GM10847 (cell line): ENCODE measurements around the gene TET2.

Experiments
- POLR2A ChIP-seq: IDR thresholded peaks from 2 replicates; pipeline ENCODE4 v1.6.1; 2011; ENCODE audit not compliant: insufficient read length; ENCODE audit errors: extremely low read depth

Gene TET2

DNA sequence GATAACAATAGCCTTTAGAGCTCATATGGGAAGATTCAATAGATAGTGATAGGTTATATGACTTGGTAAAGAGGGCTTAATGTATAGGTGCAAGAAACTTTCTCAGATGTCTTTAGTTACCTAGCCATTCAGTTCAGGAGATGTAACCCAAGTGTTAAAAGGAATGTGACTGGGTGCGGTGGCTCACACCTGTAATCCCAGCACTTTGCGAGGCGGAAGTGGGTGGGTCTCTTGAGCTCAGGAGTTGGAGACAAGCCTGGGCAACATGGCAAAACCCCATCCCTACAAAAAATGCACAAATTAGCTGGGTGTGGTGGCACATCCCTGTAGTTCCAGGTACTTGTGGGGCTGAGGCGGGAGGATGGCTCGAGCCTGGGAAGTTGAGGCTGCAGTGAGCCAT is 7.9 kb downstream of the TET2 start:
- TF ChIP-seq POLR2A: no peak

- no peak for TF ChIP-seq POLR2A
These were observed 8.8 kb downstream of the TET2 start for GRCh38 chr4:105155426-105155825.

DNA sequence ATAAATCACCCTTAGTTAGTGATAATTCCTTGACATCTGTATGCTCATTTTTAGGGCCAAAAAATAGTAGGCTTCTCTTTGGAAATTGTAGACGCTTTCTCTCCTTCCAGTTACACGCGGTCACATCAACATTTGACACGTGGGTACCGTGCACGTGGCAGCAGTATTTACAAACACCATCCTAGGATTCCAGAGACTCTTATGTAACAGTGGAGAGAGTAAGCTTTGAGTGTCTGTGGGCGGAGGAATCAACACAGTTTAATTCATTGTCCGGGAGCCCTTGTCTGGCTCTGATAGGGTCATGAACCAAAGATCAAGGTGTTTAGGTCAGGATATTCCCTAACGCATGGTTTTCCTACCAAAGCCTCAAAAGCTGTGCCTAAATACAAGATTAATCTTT is 12.2 kb downstream of the TET2 start:
- no peak for TF ChIP-seq POLR2A

GRCh38 chr4:105162123-105162796 is 15.6 kb downstream of the TET2 start:
- TF ChIP-seq POLR2A: no peak

DNA sequence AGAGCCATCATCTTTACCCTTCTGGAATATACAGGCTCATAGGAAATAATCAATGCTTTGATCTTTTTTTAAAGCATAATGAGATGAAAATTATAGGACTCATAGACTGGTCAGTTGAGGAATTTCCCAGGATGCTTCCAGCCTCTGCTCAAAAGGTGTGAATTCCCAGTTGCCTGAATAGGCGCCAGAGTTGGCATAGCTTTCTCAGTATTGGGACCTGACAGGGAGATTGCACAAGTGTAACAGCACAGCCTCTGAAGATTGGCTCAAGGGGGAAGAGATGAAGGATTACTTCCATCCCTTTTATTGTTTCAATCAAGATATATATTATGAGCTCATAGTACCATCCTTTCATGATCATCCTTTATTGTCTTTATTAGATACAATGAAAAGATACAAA is 17.9 kb downstream of the TET2 start:
- TF ChIP-seq POLR2A: no peak

DNA sequence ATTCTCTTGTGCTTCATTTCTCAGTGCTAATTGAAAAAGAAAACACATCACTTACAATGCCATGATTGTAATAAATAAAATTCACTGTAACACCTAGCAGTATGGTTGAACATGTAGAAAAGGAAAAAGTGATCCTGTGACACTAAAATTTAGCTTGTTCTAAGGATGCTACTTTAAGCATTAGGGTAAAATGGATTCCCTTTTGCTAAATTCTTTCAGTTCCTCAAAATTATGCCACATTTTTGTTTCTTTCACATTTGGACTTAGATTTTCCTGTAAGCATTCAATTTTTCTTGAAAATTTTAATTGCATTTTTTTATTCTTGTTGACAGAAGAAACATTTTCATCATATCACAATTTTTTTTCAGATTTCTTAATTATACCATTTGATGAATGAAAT is 19.4 kb downstream of the TET2 start:
- TF ChIP-seq POLR2A: no peak

DNA sequence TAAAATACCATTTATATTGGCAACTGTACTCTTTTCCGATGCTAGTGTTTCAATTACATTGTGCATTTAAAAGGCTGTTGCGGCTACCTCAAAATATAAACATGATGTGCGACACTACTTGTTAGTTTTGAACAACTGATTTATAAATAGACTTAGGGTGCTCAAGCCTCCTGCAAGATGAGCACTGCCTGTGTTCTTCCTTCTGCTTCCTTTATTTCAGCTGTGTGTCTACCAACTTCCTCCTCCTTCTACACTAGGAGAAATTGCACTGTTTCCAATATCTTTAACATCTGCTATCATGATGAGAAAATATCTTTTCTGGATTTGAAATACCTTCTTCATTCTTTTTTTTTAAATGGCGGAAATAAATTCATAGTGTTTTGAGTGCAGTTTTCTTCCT is 24.0 kb downstream of the TET2 start:
- no peak for TF ChIP-seq POLR2A

DNA sequence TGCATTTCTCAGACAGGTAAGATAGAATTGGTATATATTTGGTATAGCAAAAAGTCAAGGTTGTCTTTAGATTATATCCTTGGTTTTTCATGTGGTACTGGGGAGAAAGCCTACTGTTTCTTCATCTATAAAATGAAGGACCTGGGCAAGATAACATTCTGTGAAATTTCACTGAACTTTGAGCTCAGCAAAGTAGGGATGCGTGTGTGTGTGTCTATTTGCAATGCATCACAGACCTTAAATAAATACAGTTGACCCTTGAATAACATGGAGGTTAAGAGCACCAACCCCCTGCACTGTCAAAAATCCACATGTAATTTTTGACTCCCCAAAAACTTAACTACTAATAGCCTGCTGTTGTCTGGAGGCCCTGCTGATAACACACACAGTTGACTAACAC is 25.2 kb downstream of the TET2 start:
- no peak for TF ChIP-seq POLR2A

- TF ChIP-seq POLR2A: no peak
These were observed 27.4 kb downstream of the TET2 start for GRCh38 chr4:105174098-105174497.

GRCh38 chr4:105179539-105180401 is 33.1 kb downstream of the TET2 start:
- TF ChIP-seq POLR2A: no peak

DNA sequence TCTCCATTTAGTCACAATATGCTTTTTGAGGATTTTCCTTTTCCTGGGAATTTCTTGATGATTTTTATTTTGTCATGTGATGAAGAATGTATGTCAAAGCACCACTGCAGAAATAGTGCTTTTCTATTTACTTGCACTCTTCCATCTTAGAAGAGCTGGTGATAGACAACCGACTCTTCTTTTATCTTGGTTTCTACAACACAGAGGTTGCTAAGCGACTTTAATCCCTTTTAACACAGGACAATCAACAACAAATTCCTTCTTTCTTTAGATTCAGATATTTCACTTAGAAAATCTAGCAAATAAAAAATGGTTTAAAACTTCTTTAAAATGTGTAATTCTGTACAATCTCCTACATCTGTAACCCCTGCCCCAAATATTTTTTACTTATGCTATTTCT is 34.6 kb downstream of the TET2 start:
- TF ChIP-seq POLR2A: no peak

DNA sequence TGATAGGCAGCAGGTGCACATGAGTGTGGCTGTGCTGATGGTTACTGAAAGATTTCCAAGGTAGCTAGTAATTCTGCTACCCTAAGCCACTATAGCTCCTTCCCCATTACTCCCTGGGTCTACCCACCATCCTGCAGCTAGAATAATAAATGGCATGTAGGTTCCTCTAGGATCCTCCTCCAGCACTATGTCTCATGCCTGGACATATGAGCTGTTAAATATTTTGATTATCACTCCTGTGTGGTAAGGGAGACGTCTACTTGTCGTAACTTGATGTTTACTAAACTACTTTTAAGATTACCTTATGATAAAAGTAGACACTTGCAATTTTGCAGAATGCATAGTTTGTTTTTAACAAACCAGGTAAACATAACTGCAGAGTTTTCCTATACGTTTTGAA is 35.5 kb downstream of the TET2 start:
- TF ChIP-seq POLR2A: no peak

DNA sequence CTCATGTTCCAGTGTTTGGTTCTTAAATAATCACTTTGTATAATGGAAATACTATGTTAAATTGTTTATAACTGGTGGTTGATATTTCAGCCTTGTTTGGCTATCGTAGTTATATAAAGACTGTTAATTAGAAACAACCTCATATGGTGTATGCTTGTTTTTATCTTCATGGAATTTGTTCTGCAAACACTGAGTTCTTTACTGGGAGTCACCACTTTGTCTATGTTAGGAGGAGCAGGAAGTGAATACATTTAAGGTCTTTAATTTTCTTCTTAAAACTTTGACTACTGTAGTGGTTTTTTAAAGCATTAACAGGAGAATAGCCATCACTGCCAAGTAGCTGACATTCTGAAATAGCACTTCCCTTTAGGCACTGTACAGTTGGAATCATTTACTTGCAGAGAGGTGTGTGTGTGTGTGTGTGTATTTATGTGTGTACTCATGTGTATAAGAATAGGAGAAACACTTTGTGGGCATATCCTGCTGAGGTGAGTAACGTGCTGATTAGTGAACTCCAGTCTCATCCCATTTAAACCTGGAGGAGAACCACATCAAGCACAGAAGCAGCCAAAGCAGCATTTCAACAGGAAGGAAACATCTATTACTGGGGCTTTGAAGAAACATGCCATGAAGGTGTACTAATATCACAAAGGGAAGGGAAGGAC is 37.8 kb downstream of the TET2 start:
- no peak for TF ChIP-seq POLR2A

DNA sequence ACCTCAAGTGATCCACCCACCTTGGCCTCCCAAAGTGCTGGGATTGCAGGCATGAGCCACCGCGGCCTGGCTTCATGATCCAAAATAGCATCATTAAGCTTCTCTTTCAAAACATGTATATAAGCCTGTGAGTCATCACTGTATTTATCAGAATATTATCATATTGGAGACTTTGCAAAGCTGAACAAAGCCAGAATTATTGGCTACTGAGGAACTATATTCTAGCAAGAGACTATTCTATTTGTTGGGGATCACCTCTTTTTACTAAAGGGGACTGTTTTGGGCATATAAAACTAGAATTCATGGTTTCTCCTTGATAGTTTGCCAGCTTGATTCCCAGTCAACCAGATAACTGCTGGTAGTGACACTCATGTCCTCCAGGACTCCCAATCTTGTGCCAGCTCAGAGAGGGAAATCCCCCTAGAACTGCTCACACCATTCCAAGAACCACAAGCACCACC is 40.1 kb downstream of the TET2 start:
- no peak for TF ChIP-seq POLR2A

DNA sequence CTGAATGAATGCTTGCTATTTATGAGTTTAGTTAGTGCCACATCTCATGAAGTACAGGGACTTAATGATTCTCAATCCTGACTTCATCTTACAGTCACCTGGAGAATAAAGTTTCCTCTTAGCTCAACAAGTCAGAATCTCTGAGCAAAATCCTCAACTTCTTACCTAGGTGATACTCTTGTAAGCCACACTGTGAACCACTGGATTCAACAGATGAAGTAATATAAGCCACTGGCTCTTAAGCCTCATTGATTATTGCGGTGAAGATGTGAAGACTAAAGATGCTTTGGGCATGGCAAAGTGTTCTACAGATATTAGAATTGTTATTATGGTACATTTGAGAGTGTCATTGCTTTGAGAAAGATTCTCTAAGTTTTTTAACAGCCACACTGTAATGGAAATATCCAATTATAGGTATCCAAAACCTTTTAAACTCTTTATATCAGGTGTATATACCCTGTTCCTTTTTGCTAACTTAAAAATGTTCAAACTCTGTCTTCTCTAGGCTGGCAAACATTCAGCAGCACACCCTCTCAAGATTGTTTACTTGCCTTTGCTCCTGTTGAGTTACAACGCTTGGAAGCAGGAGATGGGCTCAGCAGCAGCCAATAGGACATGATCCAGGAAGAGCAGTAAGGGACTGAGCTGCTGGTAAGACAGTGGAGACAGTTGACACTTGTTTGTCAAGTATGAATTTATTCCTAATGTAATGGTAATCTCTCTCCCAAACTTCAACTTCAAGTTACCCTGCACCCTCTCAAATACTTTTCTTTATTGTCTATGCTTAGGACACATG is 43.4 kb downstream of the TET2 start:
- TF ChIP-seq POLR2A: no peak

DNA sequence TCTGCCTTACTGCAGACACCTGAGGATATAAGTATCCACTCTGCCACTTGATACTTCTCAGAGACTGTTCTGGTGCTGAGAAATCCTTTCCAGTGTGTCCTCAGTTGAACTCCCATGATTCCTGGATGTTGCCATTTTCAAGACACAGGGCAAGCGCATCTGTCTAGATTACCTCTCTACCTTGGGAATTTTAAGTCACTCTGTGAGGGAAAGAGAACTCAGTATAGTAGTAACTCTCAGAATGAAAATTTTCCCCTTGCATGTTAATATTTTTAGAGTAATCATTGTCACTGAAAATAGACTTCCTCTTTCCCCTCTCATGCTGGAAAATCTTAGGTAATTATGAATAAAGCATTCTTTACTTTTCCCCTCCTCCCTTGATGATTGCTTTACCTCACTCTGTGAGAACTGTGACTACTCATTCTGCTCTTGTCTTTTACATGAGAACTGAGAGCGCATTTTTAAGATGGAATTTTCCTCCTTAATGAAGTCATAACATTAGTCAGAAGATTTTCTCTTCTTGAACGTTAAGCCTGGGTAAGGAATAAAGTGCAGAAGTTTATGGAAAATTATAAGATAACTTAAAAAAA is 45.0 kb downstream of the TET2 start:
- TF ChIP-seq POLR2A: no peak
